Gastroesophageal sphincter (tissue), 4 donors: ENCODE results near the gene LAMA2. TPM values are rescaled to one million over a fixed set of nuclear protein-coding genes. Genes with fewer than 3 reads are reported as not detected.

Experiments
- ATAC-seq: fragments of 150-250 bp; one replicate; pipeline ENCODE4 v1.9.1; 2016; ENCODE audit warnings: mild to moderate bottlenecking, moderate library complexity
- H3K27ac ChIP-seq, 4 donors: fragments of 200-600 bp; sonication (generic) in 3 of 4; 1 replicate in 3 of 4; 2 replicates in 1 of 4; pipeline ENCODE4 v1.5.1; 2016 to 2019
- H3K27me3 ChIP-seq: fragments of 200-600 bp; sonication (generic); one replicate; pipeline ENCODE4 v1.5.1; 2019
- H3K36me3 ChIP-seq, 2 donors: fragments of 200-600 bp; sonication (generic); one replicate each; pipeline ENCODE4 v1.5.1; 2019; ENCODE audit warnings: control low read depth in 1 of 2
- H3K4me1 ChIP-seq, 3 donors: fragments of 200-600 bp; sonication (generic); 1 replicate in 2 of 3; 2 replicates in 1 of 3; pipeline ENCODE4 v1.5.1; 2016 to 2019; ENCODE audit warnings: control low read depth in 2 of 3
- H3K4me3 ChIP-seq, 2 donors: fragments of 200-600 bp; sonication (generic); one replicate each; pipeline ENCODE4 v1.5.1; 2019; ENCODE audit warnings: mild to moderate bottlenecking in 1 of 2, moderate library complexity in 1 of 2
- H3K9me3 ChIP-seq, 3 donors: fragments of 200-600 bp; sonication (generic); one replicate each; pipeline ENCODE4 v1.5.1; 2017 to 2019; ENCODE audit warnings: control low read depth in 2 of 3
- CTCF ChIP-seq, 4 experiments: fragments of 200-600 bp in 2 of 4; fragments of 450-650 bp in 2 of 4; sonication (generic) in 1 of 4; IDR thresholded peaks; one replicate each; pipeline ENCODE4 v1.5.1; 2017 to 2019; ENCODE audit warnings: antibody characterized with exemption in 4 of 4, mild to moderate bottlenecking in 2 of 4, moderate library complexity in 2 of 4
- EP300 ChIP-seq: sonication (generic); formaldehyde crosslinking; IDR thresholded peaks from one replicate; pipeline ENCODE4 v1.6.1; 2017; ENCODE audit warnings: antibody characterized with exemption, mild to moderate bottlenecking
- POLR2A ChIP-seq, 2 donors: fragments of 450-650 bp; IDR thresholded peaks; one replicate each; pipeline ENCODE4 v1.6.1; 2017; ENCODE audit warnings: antibody characterized with exemption in 2 of 2, mild to moderate bottlenecking in 2 of 2, moderate library complexity in 1 of 2
- POLR2AphosphoS5 ChIP-seq: sonication (generic); formaldehyde crosslinking; IDR thresholded peaks from one replicate; pipeline ENCODE4 v1.6.1; 2017; ENCODE audit warnings: antibody characterized with exemption
- WGBS, 2 donors: methylation state at CpG; one replicate each; pipeline ENCODE4 v1.1.5; 2018; ENCODE audit warnings: low coverage in 1 of 2; 5-methylcytosine and 5-hydroxymethylcytosine counted together
- total RNA-seq, 4 donors: library from RNA; depleted of rRNA; stranded (reverse); fragments of >200 nt; gene quantifications; one replicate each; pipeline ENCODE4 v1.1.0, GENCODE V29; 2016

LAMA2 gene
- total RNA-seq, 4 donors from 2014 or later, result 103 to 199 (median 153) TPM

- Histone ChIP-seq H3K4me1 (no peaks in the 10 kb centered on the region), H3K4me3 (no peak overlapping the region), H3K9me3 (no peaks in the 10 kb centered on the region), H3K27me3 (peaks cover 7% of the 10 kb centered on the region), H3K27ac (no peak overlapping the region), H3K36me3 (peaks cover 0 to 17% of the 10 kb centered on the region in 2 donors)
- ATAC-seq, result no peak
- 83 to 100% methylated on average over 1 to 3 of the region's 34 CpGs for WGBS, 2 donors
- TF ChIP-seq CTCF (IDR thresholded peaks at IDR 0.05) (no peak), POLR2A (IDR thresholded peaks at IDR 0.05) (no peak), POLR2AphosphoS5 (no peak), EP300 (no peak)
Measured at GRCh38 chr6:128929869-128930268, 46.9 kb downstream of the LAMA2 start.

- WGBS, 2 donors, result 66 to 72% methylated on average over 5 of the region's 5 CpGs
- TF ChIP-seq POLR2A (IDR thresholded peaks at IDR 0.05) (no peak), CTCF (IDR thresholded peaks at IDR 0.05) (no peak), POLR2AphosphoS5 (no peak), EP300 (no peak)
Measured at GRCh38 chr6:128930321-128930720, 47.4 kb downstream of the LAMA2 start.

GRCh38 chr6:128932061-128932460, 49.1 kb downstream of the LAMA2 start:
- TF ChIP-seq EP300 (no peak), POLR2AphosphoS5 (no peak), POLR2A (IDR thresholded peaks at IDR 0.05) (no peak), CTCF (IDR thresholded peaks at IDR 0.05) (no peak)
- Histone ChIP-seq H3K4me3 (no peak overlapping the region), H3K9me3 (no peaks in the 10 kb centered on the region), H3K4me1 (no peaks in the 10 kb centered on the region), H3K27ac (no peak overlapping the region), H3K36me3 (peaks cover 0 to 17% of the 10 kb centered on the region in 2 donors), H3K27me3 (peaks cover 7% of the 10 kb centered on the region)
- WGBS, 2 donors, result 86% methylated on average over 1 of the region's 1 CpG; no CpG with 5 or more reads in 1 of the 2 donors
- no peak for ATAC-seq

More at GRCh38 chr6:128930321-128930720, 47.4 kb downstream of the LAMA2 start:
- ATAC-seq, result no peak
- Histone ChIP-seq H3K27ac (no peak overlapping the region), H3K4me1 (no peaks in the 10 kb centered on the region), H3K9me3 (no peaks in the 10 kb centered on the region), H3K4me3 (no peak overlapping the region), H3K36me3 (peaks cover 0 to 17% of the 10 kb centered on the region in 2 donors), H3K27me3 (peaks cover 7% of the 10 kb centered on the region)

GRCh38 chr6:128950864-128951263, 67.9 kb downstream of the LAMA2 start:
- no peaks in the 10 kb centered on the region for H3K4me1 ChIP-seq
- H3K27me3 ChIP-seq, result no peaks in the 10 kb centered on the region
- H3K4me3 ChIP-seq, result no peak overlapping the region
- H3K36me3 ChIP-seq, result no peaks in the 10 kb centered on the region
- ATAC-seq, result no peak
- no peaks in the 10 kb centered on the region for H3K9me3 ChIP-seq
- TF ChIP-seq POLR2A (IDR thresholded peaks at IDR 0.05) (no peak), CTCF (IDR thresholded peaks at IDR 0.05) (no peak), POLR2AphosphoS5 (no peak), EP300 (no peak)
- 55 to 71% methylated on average over 1 of the region's 1 CpG for WGBS, 2 donors
- no peak overlapping the region for H3K27ac ChIP-seq

GRCh38 chr6:128952902-128953301, 70.0 kb downstream of the LAMA2 start:
- no peaks in the 10 kb centered on the region for H3K4me1 ChIP-seq
- H3K27ac ChIP-seq, result no peak overlapping the region
- no peak overlapping the region for H3K4me3 ChIP-seq
- no peaks in the 10 kb centered on the region for H3K9me3 ChIP-seq
- H3K36me3 ChIP-seq, result no peaks in the 10 kb centered on the region
- 93 to 97% methylated on average over 3 of the region's 3 CpGs for WGBS, 2 donors
- no peaks in the 10 kb centered on the region for H3K27me3 ChIP-seq
- ATAC-seq, result no peak
- TF ChIP-seq POLR2AphosphoS5, result no peak
- TF ChIP-seq POLR2A (IDR thresholded peaks at IDR 0.05), result no peak
- TF ChIP-seq CTCF (IDR thresholded peaks at IDR 0.05), result no peak
- TF ChIP-seq EP300, result no peak
